Stimulated activated CD8-positive, alpha-beta memory T cell treated with anti-CD3 and anti-CD28 coated beads, Interleukin-15, amount 100 ng/mL, for 24 hours (primary cell): ENCODE results near the gene KIAA1217.

Experiments
- DNase-seq: peaks from one replicate; pipeline ENCODE4 v3.0.0-alpha.2; 2020; ENCODE audit warnings: low read depth

The KIAA1217 gene

DNA sequence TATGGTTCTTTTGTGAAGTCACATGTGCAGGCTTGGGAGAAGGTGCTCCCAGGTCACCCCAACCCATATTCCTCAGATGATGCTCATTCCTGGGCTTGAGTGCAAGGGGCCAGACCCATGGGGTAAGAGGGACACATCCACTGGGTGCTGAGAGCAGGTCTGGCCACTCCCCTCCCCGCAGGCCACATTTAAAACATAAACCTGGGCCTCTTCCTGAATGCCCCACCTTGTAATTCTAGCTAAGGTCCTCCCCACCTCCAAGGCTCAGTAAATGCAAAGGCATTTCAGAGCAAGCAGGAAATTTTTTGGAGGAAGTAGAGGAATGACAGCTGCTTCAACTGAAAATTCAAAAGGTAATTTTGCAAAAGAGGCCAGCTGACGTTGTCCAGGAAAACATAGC, 342.2 kb downstream of the KIAA1217 start:
- DNase-seq, result no peak

GRCh38 chr10:24552346-24553016, 343.5 kb downstream of the KIAA1217 start:
- no peak for DNase-seq

- no peak for DNase-seq
Measured at GRCh38 chr10:24553051-24553612, 344.2 kb downstream of the KIAA1217 start.

DNA sequence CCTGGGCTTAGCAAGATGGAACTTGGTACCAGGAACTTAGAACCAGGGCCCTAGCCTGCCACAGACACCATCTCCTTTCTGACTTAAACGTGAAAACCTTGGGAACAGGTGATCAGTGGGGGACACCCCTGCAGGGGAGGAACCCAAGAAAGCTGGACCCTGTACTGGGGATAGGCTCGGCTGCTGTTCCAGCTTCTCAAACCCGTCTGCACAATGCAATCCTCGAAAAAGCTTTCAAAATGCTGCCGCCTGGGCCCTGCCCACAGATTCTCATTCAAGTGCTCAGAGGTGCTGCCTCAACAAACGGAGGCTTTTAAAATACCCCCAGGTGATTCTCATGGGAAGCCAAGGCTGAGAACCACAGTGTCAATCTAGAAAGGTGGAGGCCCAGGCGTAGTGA, 345.1 kb downstream of the KIAA1217 start:
- DNase-seq, result no peak

DNA sequence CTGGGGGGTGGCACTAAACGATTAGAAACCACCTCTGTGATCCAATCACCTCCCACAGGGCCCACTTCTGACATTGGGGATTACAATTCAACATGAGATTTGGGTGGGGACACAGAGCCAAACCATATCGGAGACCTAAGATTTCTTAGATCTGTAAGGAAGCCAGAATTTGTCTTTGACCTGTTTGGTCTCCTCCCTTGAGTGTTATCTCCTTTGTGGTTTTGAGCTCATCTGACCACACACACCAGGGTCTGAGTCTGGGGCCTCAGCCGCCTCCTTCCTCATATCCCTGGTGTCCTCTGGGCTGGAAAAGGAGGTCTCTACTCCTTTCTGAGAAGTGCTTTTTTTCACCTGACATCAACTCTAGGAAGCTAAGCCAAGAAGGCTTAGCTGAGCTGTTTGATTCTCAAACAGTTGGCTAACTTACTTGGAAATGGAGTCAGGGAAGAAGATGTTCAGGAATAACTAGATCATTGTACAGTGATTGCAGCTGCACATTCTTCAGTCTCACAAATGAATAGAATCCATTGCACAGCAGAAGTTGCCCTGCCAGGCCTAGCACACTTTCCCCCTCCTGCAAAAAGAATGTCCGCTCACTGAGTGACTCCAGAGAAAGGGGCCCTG, 347.3 kb downstream of the KIAA1217 start:
- no peak for DNase-seq

DNA sequence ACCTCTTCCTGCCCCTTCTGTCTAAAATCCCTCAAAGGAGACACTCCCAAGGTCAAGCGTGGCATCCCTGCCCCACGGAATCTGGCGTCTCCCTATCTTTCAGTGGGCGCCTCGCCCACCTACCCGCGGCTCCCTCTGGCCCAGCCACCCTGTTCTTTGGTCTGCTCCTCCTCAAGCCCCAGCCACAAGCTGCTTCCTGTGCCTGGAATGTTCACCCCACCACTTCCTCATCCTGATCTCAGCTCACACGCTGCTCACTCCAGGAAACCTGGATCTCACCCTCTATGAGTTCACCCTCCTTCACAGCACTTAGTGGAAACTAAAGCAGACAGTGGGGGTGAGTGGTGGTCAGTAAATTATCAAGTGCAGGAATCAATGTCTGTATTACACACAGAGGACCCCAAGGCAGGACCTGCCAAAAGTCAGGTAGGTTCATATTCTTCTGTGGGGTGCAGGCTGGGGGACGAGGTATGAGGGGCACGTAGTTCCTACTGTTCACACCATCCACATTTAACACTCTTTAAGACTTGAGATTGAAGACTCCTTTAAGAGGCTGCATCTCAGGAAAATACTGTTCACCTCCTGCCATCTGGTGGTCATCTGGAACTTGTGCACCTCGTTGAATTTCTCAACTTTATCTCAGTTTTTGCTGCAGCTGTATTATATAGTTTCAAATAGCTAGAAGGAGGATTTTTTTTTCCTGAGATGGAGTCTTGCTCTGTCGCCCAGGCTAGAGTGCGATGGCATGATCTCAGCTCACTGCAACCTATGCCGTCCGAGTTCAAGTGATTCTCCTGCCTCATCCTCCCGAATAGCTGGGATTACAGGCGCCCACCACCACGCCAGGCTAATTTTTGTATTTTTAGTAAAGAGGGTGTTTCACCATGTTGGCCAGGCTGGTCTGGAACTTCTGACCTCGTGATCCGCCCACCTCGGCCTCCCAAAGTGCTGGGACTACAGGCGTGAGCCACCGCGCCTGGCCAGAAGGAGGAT, 348.1 kb downstream of the KIAA1217 start:
- no peak for DNase-seq

- DNase-seq, result no peak
Measured at GRCh38 chr10:24561453-24561852, 352.5 kb downstream of the KIAA1217 start.

- no peak for DNase-seq
Measured at GRCh38 chr10:24568042-24568441, 359.1 kb downstream of the KIAA1217 start.

DNA sequence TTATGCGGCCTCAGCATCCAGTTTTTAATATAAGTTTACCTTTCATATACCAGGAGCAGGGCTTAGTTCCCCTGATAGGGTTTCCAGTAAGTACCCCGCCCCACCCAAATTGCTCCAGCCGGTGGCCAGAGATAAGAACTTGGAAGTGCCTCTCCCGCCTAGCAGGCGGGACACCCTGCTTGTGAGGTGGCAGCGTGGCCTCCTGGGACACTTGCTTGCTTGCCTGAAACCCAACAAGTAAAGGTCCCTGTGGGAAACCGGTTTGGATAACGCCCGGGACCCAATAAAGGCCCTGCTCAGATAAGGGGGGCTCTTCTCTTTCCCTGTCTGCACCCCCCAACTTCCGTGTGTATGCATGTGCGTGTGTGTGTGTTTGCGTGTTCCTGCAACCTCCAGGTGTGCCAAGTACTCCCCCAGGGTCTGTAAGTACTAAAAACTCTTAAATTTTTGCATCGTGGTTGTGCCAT, 360.4 kb downstream of the KIAA1217 start:
- DNase-seq, result no peak

GRCh38 chr10:24569828-24570657, 361.1 kb downstream of the KIAA1217 start:
- DNase-seq, result no peak

DNA sequence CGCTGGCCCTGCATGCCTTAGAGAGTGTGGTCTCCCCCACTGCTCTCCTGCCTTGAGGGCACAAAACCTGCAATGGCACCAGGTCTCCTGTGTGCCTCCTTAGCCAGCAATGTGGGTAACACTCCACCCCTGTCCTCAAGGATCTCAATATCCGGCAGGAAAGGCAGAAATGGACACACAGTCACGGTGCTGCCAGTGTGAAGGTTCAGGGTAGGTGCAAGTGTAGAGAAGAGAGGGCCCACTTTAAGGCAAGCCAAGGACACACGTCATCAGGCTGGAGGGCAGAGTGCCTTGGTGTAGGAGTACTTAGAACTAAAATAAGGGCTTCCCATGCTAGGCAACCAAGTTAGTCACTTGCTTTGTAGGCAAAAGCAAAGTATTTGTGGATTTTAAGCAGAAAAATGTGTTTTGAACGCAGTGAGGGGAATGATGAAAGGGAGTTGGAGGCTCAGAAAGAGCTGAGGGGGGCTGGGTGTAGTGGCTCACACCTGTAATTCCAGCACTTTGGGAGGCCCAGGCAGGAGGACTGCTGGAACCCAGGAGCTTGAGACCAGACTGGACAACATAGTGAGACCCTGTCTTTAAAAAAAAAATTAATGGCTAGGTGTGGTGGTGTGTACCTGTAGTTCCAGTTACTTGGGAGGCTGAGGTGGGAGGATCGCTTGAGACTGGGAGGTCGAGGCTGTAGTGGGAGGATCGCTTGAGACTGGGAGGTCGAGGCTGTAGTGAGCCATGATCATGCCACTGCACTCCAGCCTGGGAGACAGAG, 361.9 kb downstream of the KIAA1217 start:
- no peak for DNase-seq

DNA sequence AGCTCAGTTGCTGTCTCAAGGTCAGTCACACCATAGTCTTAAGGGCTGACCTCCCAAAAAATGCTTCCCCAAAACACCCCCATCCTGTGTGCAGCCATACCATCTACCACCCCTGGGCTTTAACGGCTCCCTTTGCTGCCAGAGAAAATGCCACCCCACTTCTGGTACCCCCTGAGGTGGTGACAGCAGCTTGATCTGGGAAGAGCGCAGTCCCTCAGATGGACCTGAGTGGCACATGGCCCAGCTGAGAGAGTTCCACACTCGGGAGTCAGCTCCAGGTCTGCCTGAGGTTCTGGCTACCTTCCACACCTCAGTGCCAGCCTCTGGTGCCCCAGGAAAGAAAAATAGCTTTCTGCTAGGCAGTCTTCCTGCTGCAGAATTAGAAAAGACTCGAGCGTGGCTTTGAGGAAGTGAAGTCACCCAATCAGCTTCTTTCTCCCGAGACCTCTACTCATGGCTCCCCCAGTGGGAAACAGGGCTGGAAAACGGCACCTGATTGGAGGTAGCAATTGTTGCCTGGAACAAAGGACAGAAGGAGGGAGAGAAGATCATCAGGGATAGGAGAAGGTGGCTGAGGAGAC, 363.0 kb downstream of the KIAA1217 start:
- no peak for DNase-seq

- DNase-seq, result no peak
Measured at GRCh38 chr10:24574161-24574560, 365.2 kb downstream of the KIAA1217 start.

- no peak for DNase-seq
Measured at GRCh38 chr10:24574578-24575155, 365.7 kb downstream of the KIAA1217 start.

- no peak for DNase-seq
Measured at GRCh38 chr10:24575481-24576002, 366.6 kb downstream of the KIAA1217 start.

DNA sequence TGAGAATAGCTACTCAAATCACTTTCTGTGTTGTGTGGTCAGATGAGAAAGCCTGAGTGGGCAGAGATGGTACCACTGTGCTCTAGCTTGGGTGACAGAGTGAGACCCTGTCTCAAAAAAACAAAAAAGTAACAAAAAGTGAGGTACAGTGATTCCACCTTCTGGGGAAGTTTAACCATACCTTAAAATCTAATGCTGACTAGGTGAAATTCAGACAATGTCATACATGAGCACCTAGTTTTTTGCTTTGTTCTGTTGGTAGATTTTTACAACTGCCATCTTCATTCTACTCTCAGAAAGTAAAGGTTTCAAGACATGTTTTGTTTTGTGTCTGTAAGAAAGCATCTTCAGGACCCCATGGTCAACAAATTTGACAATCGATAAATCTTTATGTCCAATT, 370.5 kb downstream of the KIAA1217 start:
- DNase-seq, result no peak

DNA sequence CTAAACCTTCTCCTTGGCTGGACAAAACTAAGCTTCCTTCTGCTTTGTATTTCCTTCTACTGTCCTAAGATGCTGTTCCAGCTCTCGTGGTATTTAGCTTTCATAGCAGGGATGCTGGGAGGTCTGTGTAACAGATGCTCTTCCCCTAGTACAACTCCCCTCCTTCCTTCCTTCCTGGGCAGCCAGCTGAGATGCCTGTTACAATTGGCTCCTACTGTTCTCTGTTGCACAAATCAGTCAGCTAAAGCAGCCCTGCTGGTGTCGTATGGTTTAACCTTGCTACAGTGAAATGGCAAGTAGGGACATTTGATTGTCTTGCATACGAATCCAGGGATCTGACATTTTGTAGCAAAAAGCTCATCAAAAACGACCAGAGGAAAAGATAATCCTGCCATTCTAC, 371.0 kb downstream of the KIAA1217 start:
- no peak for DNase-seq

- no peak for DNase-seq
Measured at GRCh38 chr10:24589265-24589664, 380.3 kb downstream of the KIAA1217 start.

DNA sequence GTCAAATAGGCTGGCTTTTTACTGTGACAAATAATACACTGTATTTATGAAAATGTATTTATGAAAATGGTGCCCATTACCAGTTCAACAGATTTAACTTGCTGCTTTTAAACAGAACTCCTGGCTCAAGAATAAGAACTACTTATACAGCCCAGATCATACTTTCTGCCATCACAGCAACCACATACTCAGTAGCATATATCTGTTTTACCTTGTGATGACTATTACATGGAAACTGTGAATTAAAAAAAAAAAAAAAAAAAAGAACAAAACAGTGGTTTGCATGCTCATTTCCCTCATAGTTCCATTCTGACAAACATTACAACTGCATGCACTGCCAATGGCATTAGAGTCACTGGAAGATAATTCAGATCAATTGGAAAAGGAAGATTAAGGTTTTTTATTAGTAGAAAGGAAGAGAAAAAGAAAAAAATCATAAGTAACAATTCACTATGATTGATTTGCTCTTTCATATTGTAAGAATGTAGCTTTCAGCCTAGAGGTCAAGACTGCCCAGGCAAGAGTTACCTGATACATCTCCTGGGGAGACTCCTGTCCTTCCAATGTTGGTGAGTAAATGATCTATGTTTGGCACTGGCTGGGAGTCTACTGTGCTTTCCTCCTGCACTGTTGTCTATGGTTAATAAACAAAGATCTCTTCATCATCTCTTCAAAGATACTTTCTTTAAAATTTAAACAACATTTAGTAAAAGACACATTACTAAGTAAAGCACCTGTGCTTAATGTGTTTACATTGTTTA, 381.9 kb downstream of the KIAA1217 start:
- DNase-seq, result no peak
